Ishikawa (cell line): Measurements from ENCODE around the gene ASB2.

Experiments
- CEBPB ChIP-seq: IDR thresholded peaks from 2 replicates; pipeline ENCODE4 v1.6.1; 2012
- CREB1 ChIP-seq: IDR thresholded peaks from 2 replicates; pipeline ENCODE4 v1.6.1; 2012; ENCODE audit warnings: low read depth
- EGR1 ChIP-seq: IDR thresholded peaks from 2 replicates; pipeline ENCODE4 v1.6.1; 2012
- EP300 ChIP-seq: IDR thresholded peaks from 2 replicates; pipeline ENCODE4 v1.6.1; 2012; ENCODE audit warnings: borderline replicate concordance
- FOXM1 ChIP-seq: IDR thresholded peaks from 2 replicates; pipeline ENCODE4 v1.6.1; 2012; ENCODE audit warnings: low read depth, borderline replicate concordance
- MAX ChIP-seq: IDR thresholded peaks from 2 replicates; pipeline ENCODE4 v1.6.1; 2012
- NFIC ChIP-seq: IDR thresholded peaks from 2 replicates; pipeline ENCODE4 v1.6.1; 2012
- RAD21 ChIP-seq: IDR thresholded peaks from 2 replicates; pipeline ENCODE4 v1.6.1; 2012; ENCODE audit warnings: low read depth
- REST ChIP-seq: IDR thresholded peaks from 2 replicates; pipeline ENCODE4 v1.6.1; 2012; ENCODE audit warnings: low read depth, mild to moderate bottlenecking
- TCF12 ChIP-seq: IDR thresholded peaks from 2 replicates; pipeline ENCODE4 v1.6.1; 2012; ENCODE audit warnings: low read depth
- TEAD4 ChIP-seq: IDR thresholded peaks from 2 replicates; pipeline ENCODE4 v1.6.1; 2012
- USF1 ChIP-seq: IDR thresholded peaks from 2 replicates; pipeline ENCODE4 v1.6.1; 2012
- YY1 ChIP-seq: IDR thresholded peaks from 2 replicates; pipeline ENCODE4 v1.6.1; 2012; ENCODE audit warnings: low read depth
- ZBTB7A ChIP-seq: IDR thresholded peaks from 2 replicates; pipeline ENCODE4 v1.6.1; 2012; ENCODE audit warnings: low read depth

Gene ASB2

GRCh38 chr14:93957333-93957710, 19.0 kb downstream of the ASB2 start:
- TF ChIP-seq YY1, result no peak
- no peak for TF ChIP-seq FOXM1
- TF ChIP-seq REST, result no peak
- TF ChIP-seq USF1, result no peak
- no peak for TF ChIP-seq CEBPB
- TF ChIP-seq ZBTB7A, result no peak
- no peak for TF ChIP-seq CREB1
- TF ChIP-seq RAD21, result no peak
- TF ChIP-seq MAX, result no peak
- no peak for TF ChIP-seq TEAD4

GRCh38 chr14:93956514-93957332, 19.6 kb downstream of the ASB2 start:
- no peak for TF ChIP-seq ZBTB7A
- TF ChIP-seq TCF12, result no peak
- TF ChIP-seq RAD21, result no peak
- no peak for TF ChIP-seq CREB1
- TF ChIP-seq EGR1, result no peak
- no peak for TF ChIP-seq MAX
- TF ChIP-seq CEBPB, result no peak
- TF ChIP-seq TEAD4, result no peak
- no peak for TF ChIP-seq USF1

GRCh38 chr14:93955850-93956481, 20.4 kb downstream of the ASB2 start:
- TF ChIP-seq EGR1 (no peak), FOXM1 (no peak), ZBTB7A (no peak), TEAD4 (no peak), EP300 (no peak), USF1 (no peak), REST (no peak), NFIC (no peak), RAD21 (no peak), YY1 (no peak), TCF12 (no peak), CEBPB (no peak), CREB1 (no peak), MAX (no peak)

- no peak for TF ChIP-seq EGR1
- no peak for TF ChIP-seq TEAD4
- no peak for TF ChIP-seq CEBPB
- 0 out of 2 replicates have a peak, but pooled peaks have one; percentile 17 for TF ChIP-seq ZBTB7A
These were observed 21.2 kb downstream of the ASB2 start for GRCh38 chr14:93954900-93955849.

- TF ChIP-seq TEAD4, result no peak
- no peak for TF ChIP-seq CEBPB
- TF ChIP-seq USF1, result no peak
These were observed 21.9 kb downstream of the ASB2 start for GRCh38 chr14:93954516-93954830.
